NCI-H774 (cell line): ENCODE data around the gene RHCE.
"Not testable (repeated sequence)": the region's sequence is repeated elsewhere in the genome, so short reads cannot be mapped to it uniquely, and the experiment has no call there.

Experiments
- DNase-seq: peaks from one replicate; lab custom pipeline; 2025; lab: John Stamatoyannopoulos, UW

Gene RHCE

DNA sequence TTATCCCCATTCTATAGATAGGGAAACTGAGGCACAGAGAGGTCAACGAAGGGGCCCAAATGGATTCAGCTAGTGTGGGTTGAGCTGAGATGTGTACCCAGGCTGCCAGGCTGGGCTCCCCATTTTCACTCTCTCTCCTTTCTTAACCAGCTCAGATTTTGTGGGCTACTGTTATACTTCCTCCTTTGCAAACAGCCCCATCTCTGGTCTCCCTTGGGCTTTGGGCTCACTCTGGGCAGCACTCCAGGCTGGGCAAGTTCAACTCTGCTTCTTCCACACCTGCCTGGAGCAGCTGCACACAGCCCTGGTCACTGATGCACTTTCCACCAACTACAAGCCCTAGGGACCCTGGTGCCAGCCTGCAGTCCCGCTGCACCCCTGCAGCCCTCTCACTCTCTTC lies 22.5 kb downstream of the RHCE start:
- not testable (repeated sequence) for DNase-seq

DNA sequence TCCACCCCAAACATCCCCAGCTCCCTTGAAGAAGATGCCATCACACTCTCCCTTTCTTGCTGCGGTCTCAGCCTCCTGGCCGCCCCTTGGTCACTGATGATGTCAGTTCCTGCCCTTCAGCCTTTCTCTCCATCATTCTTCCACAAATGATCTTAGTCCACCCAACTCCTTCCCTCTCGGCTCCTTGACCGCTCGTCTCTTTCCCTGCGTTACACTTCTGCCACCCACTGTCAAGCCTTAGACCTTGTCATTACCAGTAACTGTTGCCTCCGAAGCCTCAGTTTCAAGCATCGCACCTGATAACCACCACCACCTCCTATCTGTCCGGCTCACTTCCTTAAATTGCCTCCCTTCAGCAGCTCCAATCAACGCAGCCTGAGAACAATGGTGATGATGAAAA lies 23.1 kb downstream of the RHCE start:
- DNase-seq, result not testable (repeated sequence)

DNA sequence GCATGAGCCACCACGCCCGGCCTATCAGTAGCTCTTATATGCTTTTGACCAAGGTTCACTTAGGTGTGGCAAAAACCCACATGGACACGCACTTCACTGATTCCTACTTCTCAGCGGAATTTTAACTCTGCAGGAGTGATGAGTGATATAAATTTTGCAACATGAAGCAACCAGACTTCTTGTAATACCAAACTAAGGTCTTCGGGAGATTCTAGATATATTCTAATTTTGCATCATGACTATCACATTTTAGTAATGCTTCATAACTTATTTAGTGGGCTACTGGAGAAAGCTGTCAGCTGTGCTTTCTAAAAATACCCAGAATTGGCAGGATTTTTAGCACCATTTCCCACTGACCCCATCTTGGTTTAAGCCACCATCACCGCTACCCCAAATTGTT lies 27.8 kb downstream of the RHCE start:
- no peak for DNase-seq

DNA sequence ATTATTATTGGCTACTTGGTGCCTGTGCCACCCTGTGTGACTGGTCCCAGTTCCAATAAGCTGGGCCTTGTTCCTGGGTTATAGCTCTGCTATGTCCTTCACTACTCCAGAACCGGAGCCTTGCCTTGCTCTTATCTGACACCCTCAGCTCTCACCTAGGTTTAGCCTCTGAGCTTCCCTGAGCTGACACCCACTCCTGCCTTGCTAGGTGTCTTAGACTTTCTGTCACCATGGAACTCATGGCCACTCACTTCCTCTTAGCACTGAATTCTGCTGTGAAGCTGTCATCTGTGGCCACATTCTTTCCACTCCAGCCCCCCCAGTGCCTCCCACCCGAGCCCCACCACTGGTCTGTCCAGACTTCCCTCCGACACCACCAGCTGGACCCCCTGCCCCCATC lies 30.9 kb downstream of the RHCE start:
- not testable (repeated sequence) for DNase-seq

DNA sequence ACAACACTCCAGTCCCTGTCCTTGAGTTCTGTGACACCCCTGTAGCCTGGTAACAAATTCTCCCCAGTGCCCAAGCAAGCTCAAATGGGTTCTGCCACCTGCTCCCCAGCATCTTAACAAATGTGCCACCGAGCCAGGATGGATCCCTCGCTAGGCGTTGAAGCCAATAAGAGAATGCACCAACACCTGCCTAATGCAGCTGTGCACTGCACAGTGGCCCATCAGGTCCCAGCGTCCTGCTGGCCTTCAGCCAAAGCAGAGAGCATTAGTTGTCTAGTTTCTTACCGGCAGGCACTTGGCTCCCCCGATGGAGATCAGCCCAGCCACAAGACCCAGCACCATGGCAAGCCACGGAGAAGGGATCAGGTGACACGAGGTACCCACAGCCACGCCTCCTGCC lies 31.9 kb downstream of the RHCE start:
- not testable (repeated sequence) for DNase-seq

DNA sequence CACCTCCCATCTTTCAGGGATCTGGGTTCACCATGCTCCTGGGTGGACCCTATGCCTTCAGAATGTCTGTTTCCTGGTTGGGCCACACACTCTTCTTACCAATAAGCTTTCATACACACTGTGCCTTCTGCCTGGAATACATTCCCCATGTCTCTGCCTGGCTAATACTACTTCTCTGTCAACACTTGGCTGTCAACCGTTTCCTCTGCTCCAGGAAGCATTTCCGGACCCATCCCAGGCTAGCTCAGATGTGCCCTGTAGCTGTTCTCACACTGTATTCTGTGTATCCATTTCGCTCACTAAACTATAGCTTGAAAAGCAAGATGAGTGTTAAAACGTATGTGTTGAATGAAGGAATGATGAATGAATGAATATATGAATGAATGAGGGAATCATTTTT lies 33.5 kb downstream of the RHCE start:
- DNase-seq, result not testable (repeated sequence)

DNA sequence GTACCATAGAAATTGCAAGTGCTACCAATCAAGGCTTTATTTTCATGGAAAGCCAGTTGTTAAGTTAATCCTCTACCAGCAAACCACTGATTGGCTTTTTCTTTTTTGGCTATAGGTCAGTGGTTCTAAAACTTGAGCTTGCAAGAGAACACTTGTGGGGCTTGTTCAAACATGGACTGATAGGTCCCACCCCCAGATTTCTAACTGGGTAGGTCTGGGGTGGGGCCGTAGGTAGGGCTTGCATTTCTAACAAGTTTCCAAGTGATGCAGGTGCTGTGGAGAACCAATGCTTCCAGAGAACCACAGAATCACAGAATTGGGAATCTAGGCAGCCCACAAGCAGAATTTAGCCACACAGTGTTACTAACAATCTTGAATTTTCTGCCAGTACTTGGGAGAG lies 36.8 kb downstream of the RHCE start:
- not testable (repeated sequence) for DNase-seq

DNA sequence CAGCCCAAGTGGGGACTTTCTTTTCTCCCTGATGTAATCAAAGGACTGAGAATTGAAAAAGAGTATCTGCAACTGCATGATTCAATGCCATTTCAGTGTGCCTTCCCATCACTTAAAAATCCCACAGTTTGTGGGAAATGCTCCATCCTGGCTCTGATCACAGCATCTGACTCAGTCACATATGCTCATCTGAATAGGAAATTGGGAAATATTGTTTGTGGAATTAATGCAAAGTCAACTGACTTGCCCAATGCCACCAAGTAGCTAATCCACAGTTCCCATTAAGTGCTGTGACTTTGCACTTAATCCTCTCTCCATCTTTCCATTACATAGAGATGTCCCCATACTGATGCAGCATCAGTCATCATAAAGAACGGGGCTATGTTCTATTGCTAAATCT lies 37.5 kb downstream of the RHCE start:
- DNase-seq, result not testable (repeated sequence)

DNA sequence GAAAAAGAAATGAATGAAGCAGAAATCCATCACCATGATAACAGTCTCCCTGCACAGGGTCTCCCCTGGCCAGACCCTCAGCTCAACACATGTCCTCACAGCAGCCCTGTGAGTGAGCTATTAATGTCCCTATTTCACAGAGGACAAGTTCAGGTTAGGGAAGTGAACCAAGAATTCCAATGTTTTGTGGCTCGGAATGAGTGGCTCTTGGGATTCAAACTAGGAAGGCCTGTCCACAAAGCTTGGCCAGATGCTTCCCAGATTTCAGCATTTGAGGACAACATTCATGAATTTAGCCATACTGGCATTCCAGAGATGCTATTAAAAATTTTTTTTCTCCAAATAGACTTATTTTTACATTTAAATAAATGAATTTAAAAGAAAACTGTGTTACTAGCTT lies 38.1 kb downstream of the RHCE start:
- DNase-seq, result not testable (repeated sequence)

DNA sequence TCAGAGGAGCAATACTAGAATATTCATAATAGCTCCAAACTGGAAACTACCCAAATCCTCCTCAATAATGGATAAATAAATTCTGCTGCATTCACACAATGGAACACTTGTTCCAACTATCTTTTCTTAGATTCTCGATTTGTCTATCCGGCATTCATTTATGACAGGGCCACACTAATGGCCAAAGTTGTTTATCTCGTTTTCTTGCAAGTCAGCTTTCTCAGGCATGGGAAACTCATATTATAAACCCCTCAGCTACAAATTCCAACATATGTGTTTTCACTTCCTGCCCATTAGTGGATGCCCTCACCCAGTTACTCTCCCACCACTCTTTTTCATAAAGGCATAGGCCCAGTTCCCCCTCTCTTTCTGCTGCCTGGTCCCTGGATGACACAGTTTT lies 42.3 kb downstream of the RHCE start:
- DNase-seq, result not testable (repeated sequence)

DNA sequence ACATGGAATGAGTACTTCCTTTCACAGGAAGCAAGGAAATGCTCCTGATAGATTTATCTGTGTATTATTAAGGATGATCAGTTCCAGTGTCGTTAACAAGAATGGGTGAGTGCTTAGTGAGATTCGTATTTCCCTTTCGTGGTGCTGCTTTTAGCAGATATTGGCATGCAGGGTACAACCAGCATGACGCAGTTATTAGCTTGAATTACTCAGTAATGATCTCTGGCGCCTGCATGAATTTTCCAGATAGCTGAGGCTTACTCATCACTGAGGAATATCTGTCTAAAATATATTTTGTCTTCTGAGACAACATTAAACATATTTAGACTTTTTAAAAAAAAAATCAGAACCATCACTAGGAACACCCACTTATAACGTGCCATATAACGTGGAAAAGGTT lies 48.9 kb downstream of the RHCE start:
- not testable (repeated sequence) for DNase-seq

DNA sequence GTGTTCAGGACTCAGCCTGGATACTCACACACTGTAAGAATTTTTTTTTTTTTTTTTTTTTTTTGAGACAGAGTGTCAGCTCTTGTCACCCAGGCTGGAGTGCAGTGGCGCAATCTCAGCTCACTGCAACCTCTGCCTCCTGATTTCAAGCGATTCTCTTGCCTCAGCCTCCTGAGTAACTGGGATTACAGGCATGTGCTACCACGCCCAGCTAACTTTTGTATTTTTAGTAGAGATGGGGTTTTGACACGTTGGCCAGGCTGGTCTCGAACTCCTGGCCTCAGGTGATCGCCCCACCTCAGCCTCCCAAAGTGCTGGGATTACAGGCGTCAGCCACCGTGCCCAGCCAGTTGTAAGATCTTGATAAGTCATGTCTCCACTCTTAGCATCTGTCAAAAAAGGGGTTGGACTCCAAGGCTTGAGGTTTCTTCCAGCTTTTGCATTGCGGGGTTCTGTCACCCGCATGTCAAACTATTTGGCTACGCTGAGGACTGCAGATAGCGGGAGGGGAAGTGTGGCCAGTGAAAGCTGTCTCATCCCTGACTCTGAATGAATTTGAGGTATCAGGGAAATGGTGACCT lies 50.8 kb downstream of the RHCE start:
- not testable (repeated sequence) for DNase-seq

DNA sequence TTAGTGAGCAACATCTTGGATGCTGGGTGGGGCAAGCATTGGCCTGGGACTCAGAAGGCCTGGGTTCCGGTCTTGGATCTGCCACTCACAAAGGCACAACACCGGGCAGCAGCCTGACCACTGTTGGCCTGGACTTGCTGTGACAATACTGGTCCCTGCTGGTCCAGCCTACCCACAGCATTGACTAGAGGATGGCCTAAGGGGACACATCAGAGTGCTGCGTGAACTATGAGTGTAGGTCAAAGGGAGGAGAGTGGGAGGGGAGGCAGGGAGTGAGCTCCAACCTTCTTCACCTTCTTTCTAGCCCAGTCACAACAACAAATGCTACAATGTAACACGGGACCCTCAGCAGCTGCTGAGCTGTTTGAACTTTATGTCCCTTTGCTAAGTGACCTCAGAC lies 51.4 kb downstream of the RHCE start:
- DNase-seq, result no peak

DNA sequence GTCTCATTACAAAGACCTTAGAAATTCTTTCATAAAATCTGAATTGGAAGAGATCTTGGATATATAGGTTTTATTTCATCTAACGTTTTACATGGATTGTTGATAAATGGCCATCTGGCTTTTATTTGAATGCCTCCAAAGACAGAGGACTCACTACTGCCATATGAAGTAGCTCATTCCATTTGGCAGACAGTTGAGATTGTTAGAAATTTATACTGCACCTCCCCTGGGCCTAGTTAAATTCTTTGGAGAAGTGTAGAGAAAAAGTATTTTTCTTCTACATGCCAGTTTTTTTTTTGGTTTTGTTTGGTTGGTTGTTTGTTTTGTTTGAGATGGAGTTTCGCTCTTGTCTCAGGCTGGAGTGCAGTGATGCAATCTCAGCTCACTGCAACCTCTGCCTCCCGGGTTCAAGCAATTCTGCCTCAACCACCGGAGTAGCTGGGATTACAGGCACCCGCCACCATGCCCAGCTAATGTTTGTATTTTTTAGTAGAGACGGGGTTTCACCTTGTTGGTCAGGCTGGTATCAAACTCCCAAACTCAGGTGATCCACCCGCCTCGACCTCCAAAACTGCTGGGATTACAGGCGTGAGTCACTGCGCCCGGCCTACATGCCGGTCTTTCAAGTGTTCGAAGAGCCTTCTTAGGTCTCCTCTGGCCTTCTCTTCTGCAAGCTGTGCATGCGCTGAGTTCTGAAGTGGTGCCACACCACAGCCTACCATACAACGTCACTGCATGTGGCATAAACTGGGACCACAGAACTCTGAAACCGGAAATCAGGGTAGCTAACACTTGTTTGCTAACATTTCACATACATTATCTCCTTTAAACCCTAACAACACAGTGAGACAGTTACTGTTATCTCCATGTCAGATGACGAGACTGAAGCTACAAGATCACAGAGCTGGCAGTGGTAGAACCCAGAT lies 57.7 kb downstream of the RHCE start:
- not testable (repeated sequence) for DNase-seq

DNA sequence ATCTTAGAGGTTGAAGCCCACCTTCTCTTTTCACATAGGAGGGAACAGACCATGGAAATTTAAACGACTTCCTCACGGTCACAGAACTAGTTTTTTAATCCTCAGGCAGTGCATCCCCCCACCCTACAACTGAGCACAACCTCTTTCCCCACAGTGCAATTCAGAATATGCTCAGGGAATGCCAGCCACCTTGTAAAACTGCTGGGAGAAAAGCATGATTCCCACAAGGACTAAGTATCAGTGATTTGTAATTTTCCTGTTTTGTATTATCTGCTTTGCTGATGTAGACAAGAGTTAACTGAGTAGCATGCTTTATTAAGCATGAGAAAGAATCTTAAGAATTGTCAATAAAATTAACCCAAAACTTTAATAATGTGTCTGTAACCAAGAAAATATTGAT lies 58.7 kb downstream of the RHCE start:
- no peak for DNase-seq

DNA sequence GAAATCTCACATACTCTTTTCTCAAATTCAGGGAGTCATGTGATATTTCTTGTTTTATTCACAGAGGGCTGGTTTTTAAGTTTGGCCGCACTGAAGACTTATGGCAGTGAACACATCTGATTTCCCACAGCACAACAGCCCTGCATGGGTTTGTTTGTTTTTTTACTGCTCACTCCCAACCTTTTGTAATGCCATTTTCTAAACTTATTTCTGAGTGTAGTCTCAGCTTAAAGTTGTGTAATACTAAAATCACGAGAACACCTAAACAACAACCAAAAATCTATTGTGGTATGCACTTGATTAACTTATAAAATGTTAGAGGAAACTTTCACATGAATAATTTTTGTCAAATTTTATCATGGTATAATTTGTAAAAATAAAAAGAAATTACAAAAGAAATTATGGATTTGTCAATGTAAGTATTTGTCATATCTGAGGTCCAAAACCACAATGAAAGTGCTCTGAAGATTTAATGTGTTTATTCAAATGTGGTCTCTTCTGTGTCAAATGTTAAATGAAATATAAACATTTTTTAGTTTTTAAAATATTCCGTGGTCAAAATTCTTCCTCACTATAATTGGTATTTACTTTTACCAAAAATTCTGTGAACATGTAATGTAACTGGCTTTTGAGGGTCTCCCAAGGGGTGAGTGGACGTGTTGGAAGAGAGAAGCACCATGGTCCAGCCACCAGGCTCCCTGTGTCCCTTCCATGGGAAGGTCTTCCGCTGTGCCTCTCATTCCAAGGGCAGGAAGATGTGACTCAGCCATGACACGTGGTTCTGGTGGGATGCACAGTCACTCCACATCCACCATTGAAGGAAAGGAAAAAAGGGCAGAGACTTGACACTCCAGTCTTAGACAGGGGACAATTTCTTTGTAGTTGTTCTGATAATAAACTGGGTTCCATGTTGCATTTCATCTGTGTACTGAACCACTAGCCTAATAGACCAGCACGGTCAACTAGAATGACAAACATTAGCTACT lies 59.7 kb downstream of the RHCE start:
- DNase-seq, result no peak

DNA sequence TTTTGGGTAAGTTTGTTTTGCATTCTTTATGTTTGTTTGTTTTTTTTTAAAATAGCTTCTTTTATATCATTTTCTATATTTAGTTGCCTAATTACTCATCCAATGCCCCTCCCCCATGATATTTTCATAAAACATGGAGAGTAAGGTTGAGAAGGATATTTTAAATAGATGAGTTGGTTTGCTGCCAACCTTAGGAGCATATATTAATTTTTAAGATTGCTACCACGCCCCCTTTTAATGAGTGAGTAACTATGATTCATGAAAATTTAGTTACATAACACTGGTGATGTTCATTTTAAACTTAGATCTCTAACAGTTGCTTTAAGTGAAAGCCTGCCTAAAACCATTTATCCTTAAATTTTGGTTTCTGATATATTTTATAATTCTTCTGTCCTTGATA lies 63.8 kb downstream of the RHCE start:
- DNase-seq, result no peak

DNA sequence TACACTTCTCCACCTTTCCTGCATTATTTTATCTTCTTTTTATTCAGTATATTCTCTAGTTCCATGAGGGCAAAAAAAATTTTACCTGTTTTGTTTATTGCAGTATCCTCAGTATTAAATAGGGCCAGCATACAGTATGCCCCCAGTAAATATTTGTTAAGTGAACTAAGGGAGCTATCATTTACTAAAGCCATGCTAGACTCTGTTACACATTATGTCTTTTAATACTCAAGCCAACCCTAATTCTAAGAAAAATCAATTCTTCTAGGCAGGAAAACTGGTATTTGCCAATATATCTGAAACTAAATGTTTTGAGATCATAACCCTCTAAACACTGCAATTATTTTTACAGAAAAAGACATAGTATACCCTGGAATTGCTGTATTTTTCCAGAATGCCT lies 64.2 kb downstream of the RHCE start:
- no peak for DNase-seq

DNA sequence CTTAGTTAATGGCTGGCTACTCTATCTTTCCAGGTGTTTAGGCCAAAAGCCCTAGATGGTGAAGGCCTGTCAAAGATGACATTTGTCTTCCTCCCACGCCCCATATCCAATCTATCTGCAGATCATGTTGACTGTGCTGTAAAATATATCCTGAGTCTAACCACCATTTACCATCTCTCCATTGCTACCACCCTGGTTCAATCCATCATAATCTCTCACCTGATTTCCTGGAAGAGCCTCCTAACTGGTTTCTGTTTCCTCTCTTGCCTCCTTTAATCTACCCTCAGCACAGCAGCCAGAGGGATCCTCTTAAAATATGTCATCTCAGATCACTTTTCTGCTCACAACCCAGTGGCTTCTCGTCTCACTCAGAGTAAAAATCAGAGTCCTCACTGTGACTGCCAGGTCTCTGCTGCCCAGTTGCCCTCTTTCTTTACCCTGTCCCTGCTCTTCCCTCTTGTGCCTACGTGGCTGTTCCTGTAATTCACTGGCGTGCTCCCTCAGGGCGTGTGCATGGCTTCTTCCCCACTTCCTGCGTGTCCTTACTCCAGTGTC lies 64.7 kb downstream of the RHCE start:
- DNase-seq, result no peak

DNA sequence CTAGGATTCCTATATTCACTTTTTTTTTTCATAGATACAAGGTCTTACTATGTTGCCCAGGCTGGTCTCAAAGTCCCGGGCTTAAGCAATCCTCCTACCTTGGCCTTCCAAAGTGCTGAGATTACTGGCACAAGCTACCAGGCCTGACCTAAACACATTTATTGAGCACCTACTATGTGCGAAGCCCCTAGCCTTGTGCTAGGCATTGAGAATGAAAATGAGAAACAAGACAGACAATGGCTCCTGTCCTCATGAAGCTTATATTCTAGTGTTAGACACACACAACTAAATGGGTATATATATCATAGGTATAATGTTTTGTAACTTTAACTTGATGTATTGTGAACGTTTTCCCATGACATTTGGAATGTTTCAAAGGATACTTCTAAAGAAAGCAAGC lies 71.0 kb downstream of the RHCE start:
- no peak for DNase-seq

DNA sequence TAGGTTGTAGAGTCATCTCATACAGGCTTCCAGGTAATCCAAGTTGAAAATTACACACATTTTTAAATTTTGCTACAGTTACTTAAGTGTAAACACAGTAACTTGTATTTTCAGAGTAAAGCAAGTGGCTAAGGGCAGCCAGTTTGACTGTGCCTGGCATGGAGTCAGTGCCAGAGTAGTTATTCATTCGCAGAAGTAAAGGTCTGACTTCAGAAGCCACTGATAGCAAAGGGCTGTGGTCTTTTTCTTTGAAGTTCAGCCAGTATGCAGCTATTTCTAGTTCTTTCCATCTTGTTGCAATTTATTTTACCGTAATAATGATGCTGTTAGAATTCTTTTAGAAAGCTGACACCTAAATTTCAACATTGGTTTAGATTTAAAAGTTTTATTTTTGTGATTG lies 73.1 kb downstream of the RHCE start:
- DNase-seq, result no peak

DNA sequence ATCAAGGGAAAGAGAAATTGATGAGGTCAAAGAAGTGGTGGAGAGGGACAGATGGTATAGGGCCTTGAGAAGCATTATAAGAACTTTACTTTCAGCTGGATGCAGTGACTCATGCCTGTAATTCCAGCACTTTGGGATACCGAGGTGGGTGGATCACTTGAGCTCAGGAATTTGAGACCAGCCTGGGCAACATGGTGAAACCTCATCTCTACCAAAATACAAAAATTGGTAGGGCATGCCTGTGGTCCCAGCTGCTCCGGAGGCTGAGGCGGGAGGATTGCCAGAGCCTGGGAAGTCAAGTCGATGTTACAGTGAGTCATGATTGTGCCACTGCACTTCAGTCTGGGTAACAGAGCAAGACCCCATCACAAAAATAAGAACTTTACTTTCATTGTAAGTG lies 76.8 kb downstream of the RHCE start:
- DNase-seq, result no peak
